T47D (cell line): Measurements from ENCODE around the gene LRRC52.
A peak's percentile ranks its signal among the peaks of the same experiment; 100 is the strongest.

Experiments used
- DNase-seq, 2 experiments: peaks; one replicate each; pipeline versions ENCODE4 v3.0.0 to v3.0.0-alpha.2; 2011 to 2012; ENCODE audit warnings: low read depth in 1 of 2, low spot score in 1 of 2
- JUND ChIP-seq: IDR thresholded peaks from 2 replicates; pipeline ENCODE4 v1.6.1; 2012; ENCODE audit warnings: low read depth
- in situ Hi-C: cut with HindIII; loops from 2 replicates; pipeline ENCODE4 v1.10.0; 2016; ENCODE audit warnings: low sequenced_read_pairs, low pct_unique_long_range_greater_than_20kb

Gene LRRC52, protein sequence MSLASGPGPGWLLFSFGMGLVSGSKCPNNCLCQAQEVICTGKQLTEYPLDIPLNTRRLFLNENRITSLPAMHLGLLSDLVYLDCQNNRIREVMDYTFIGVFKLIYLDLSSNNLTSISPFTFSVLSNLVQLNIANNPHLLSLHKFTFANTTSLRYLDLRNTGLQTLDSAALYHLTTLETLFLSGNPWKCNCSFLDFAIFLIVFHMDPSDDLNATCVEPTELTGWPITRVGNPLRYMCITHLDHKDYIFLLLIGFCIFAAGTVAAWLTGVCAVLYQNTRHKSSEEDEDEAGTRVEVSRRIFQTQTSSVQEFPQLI

DNA sequence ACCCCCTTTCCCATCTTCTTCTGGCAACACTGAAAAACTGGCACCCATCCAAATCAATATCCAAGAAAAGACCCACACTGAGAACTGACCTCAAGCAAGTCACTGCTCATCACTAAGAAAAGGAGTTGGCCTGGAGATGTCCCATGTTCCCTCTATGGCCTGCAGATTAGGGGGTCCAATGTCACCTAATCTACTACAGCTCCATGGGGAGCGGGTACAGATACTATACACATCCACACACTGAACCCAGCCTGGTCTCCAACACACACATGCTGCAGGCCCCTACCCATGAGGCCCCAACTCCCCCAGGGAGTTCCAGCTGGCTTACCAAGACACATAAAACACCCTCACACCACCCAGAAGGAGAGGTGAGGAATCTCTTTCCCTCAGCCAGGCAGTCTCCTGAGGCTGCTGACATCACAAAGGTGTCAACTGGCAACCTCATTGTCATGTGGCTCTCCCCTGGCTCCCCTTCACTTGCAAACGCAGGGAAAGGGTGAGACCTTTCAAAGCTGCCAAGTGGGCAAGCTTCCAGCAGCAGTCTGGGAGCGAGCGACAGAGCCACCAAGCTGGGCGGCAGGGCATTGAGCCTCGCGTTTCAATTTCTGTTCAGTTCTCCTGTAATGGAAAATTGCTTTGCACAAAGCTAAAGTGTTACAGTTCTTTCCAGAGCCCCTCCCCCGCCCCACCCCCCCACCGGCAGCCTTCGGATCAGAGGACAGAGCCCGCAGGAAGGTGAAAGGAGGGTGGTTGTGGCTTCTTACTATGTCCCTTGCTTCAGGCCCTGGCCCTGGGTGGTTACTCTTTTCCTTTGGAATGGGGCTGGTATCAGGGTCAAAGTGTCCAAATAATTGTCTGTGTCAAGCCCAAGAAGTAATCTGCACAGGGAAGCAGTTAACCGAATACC is at the start of gene LRRC52:
LRRC52 (plus strand) TSS at position 469 of the 907 bp plus-strand sequence; CDS start at position 766, 297 bp downstream.
- DNase-seq: peak; percentile 18 to 58
- in situ Hi-C loops: no loop called here
- TF ChIP-seq JUND: no peak

DNA sequence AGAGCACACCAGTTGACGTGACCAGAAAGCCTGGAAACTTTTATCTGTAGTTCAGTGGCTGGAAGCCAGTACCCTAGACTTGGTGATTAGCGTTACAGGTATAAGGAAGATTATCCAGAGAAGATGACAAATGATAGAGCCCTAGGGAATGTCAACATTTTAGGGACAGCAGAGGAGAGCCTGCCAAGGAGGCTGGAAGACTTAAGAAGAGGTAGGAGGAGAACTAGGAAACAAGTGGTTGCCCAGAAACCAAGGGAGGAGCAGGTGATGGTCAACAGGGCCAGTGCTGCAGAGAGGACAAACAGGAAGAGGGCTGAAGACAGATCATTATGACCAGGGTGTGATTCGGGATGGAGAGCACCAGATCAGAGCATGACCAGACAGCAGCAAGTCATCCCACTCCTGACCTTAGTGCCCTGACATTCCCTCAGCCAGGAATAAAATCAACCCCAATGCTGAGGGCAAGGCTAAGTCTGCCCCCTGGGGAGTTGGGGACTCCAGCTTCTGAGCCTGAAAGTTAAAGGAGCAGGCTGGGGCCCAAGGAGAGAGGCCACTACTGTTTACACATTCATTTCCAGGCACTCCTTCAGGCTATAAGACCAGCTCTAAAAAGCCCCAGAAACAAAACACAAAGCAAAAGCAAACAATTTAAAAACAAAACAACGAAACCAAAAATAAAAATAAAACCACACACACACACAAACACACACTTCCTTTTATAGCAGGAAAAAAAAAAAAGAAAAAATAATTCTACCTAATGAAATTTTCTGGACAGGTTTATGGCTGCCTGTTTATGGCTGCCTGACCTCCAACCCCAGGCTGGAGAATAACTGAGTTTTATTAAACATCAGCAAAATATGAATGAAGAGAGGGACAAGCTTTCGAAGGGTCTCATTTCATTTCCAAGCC is 48.6 kb upstream of the LRRC52 start:
- DNase-seq: no peak
- TF ChIP-seq JUND: no peak
- in situ Hi-C loops: no loop called here

DNA sequence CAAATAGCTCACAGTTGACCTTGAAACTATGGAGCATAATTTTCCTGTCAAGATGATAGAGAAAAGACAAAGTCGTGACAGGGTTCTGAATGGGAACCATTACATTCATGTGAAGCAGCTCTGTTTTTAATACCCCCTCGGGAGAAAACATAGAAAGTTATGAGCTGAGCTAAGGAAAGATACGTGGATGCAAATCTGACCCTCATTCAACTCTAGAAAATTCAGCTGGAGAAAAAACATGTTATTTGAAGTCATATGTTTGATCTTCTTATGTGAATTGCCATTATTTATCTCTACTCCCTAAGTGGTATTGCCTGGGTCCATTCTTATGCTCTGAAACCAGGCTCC is 48.0 kb upstream of the LRRC52 start:
- in situ Hi-C loops: no loop called here
- no peak for TF ChIP-seq JUND

DNA sequence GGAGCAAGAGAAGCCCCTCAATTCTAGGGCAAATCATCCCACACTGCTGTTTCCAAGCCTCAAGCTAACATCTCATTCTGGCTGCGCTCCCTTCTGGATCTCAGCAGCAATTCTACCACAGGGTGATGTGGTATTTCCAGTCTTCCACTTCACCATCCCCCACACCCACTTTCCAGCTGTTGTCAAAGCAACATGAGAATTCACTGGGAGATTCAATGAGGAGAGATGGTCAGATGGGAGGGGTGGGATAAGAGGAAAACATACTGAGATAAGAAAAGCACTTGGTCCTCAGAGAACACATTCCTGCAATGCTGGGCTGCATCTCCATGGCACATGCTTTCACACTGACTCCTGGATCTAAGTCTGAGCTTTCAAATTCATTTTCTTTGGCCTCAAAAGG is 47.3 kb upstream of the LRRC52 start:
- TF ChIP-seq JUND: no peak
- in situ Hi-C loops: no loop called here
- no peak for DNase-seq

More for the DNA sequence above, 48.0 kb upstream of the LRRC52 start:
- DNase-seq: no peak

DNA sequence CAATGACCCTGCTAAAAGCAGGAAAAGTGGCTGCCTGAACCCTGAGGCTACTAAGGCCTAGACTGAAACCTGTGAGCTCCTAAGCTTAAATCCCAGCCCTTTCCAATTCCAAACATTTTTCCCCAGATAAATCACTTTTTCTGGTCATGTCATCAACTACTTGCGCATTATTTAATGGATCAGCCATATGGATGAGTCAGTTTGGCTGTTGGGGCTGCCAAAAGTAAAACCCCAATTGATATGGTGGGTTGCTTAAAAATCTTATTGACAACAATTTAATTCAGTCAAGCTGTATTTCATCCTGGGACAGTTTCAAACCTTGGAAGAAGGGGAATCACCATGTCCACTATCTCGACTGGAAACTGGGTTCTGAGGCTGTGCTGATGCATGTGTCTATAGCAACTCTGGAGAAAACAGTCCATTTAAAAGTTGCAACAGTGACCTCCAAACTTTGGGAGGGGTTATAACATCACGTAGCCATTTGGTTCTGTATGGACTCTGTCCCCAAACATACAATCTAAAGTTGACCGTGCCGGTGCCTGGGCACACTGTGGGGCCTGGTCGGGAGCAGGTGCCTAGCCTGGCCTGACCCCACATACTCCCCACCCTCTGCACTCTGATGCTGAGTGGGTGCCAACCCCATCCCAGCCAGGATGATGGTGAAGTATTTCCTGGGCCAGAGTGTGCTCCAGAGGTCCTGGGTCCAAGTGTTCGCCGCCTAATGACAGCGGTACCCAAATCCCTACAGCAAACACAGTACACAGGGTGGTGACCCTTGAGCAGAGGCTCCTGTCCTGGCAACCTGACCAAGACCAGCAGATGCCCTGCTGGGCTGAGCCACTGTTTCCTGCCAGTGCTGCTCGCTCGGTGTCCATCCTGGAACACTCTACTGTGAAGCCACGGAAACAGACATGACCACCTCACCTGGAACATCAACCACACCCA is 46.5 kb upstream of the LRRC52 start:
- no peak for DNase-seq
- in situ Hi-C loops: no loop called here
- TF ChIP-seq JUND: no peak

DNA sequence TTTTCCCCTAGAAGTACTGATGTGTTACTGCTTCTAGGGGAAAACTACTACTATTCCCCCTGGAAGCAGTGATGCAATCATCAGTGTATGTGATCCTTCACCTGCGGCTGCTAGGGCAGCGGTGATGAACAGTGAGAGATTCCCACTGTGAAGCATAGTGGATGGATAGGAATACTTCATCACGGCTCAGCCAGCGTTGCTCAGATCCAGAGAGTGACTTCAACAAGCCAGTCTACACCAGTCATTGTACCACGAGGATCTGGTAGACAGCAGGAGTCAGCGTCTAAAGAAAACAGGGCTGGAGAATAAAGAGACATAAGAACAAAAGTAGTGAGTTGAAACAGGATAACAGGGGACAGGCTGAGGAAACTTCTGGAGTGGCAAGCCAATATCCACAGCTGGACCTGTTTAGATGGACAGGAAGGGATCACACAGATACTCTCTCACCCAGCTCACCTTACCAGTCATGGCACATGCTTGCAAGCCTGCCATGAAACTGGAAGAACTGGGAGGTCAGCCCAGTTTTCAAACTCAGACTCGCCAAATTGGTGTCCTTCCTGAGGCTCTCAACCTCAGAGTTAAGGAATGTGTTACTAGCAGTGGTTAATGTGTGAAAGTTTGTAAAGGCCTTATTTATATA is 42.4 kb upstream of the LRRC52 start:
- TF ChIP-seq JUND: no peak
- in situ Hi-C loops: no loop called here
- no peak for DNase-seq

DNA sequence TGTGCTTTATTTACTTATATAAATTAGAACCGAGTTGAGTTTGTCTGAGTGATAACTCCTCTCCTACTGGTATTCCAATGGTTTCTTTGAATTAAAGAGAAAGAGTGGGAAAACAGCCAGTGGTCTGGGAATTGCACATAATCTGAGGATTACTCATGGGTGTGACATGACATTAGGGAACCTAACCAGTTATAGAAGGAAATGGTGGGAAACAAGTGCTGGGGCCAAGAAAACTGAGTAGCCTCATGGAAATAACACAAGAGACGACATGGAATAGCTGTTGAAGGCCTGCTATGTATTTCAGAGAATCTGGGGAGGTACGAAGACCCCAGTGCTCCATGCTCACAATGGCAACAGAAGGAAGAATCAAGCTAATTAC is 41.8 kb upstream of the LRRC52 start:
- TF ChIP-seq JUND: no peak
- in situ Hi-C loops: no loop called here
- DNase-seq: no peak

DNA sequence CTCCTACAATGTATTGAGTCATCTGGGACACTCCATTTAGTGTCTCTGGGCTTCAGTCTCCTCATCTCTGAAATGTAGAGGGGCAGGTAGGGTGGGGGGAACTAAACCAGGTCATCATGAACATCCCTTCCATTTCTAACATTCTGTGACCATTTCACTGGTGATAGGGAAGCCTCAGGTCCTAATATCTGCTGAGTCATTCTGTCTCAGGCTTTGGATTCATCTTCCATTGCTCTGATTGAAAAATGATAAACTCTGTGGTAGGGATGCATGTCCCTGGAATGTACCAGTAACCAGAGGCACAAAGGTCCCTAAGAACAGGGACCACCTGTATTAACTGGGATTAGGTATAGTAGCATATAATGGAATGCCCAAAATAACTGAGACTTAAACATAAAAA is 36.2 kb upstream of the LRRC52 start:
- no peak for TF ChIP-seq JUND
- in situ Hi-C loops: no loop called here
- no peak for DNase-seq

DNA sequence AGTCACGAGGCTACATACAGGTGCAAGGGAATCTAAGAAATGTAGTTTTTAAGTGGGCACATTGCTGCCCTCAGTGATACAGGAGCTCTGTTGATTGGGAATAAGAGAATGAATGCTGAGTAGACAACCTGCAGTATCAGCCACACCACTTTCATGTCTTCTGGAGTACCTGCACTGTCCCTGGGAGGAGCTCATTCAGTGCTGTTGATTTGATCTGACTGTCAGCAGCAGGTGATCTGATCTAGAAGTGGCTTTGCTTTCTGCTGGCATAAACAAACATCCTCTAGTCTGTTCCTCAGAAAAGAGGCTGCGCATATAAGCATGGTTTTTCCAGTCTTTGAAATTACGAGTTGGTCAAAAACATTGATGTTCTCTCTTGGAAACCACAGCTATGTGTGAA is 35.5 kb upstream of the LRRC52 start:
- in situ Hi-C loops: no loop called here
- no peak for TF ChIP-seq JUND
- no peak for DNase-seq

DNA sequence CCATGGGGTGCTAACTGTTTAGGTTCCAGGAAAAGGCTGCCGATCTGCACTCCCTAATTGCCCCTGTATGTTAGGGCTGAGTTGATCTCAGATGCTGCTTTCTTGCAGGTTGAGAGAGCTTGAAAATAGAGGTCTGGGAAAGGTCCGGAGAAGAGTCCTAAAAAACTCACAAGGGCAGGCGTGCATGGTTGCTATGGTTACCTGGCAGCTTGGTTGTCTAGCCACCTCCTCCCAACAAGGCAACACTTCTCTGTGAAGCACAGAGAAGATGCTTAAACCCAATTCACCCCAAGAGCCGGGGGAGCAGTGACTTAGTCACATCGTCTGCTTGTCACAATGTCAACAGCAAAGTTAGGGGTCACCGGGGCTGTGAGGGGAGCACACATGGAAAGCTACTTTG is 31.0 kb upstream of the LRRC52 start:
- DNase-seq: no peak
- in situ Hi-C loops: no loop called here
- TF ChIP-seq JUND: no peak

DNA sequence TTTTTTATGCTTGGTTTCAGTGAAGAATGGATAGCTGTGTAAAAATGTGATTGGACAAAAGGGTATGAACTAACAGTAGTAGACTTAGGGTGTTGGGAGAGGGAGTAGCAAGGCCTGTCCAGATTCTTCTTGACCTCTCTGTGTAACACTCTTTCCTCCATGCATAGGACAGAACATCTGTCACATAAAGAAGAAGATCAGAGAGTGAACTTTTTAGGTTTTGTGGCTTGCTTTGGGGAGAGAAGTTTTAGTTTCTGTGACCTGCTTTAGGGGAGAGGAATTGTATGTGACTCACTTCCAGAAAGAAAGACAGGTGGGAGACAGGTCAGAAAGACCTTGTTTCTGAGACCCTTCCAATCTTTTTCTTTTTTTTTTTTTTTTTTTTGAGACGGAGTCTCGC is 27.3 kb upstream of the LRRC52 start:
- in situ Hi-C loops: no loop called here
- no peak for TF ChIP-seq JUND

DNA sequence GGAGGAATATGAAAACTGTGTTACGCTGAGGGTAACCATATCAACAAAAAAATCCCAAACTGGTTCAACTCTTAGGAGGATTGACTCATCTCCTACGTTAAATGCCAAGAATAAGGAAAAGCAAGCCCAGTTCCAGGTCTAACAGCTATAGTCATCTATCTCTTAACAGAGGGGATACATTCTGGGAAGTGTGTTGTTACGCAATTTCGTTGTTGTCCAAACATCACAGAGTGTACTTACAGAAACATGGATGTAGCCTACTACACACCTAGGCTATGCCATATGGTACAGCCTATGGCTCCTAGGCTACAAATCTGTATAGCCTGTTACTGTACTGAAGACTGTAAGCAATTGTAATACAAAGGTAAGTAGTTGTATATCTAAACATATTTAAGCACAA is 23.2 kb upstream of the LRRC52 start:
- in situ Hi-C loops: no loop called here
- DNase-seq: no peak
- TF ChIP-seq JUND: no peak

More for the DNA sequence above, 27.3 kb upstream of the LRRC52 start:
- no peak for DNase-seq
